Fibroblast of villous mesenchyme (primary cell): ENCODE measurements around the gene S100B. TPM values are rescaled to one million over a fixed set of nuclear protein-coding genes. Genes with fewer than 3 reads are reported as not detected.
A peak's percentile ranks its signal among the peaks of the same experiment; 100 is the strongest.
"Not testable (repeated sequence)": the region's sequence is repeated elsewhere in the genome, so short reads cannot be mapped to it uniquely, and the experiment has no call there.

Experiments
- DNase-seq: peaks from one replicate; pipeline ENCODE4 v3.0.0-alpha.2; 2010; ENCODE audit warnings: low read depth
- H3K4me3 ChIP-seq: 2 replicates; pipeline ENCODE4 v1.5.1; 2011; ENCODE audit warnings: low read depth, mild to moderate bottlenecking, low read length
- CTCF ChIP-seq: IDR thresholded peaks from 2 replicates; pipeline ENCODE4 v1.5.1; 2012; ENCODE audit warnings: low read depth, mild to moderate bottlenecking, low read length; ENCODE audit not compliant: insufficient read depth
- total RNA-seq: library from RNA; depleted of rRNA; stranded (reverse); fragments of >200 nt; gene quantifications from 2 replicates; pipeline ENCODE4 v1.2.3, GENCODE V29; 2012

The S100B gene
- total RNA-seq, 1 donor: not detected

DNA sequence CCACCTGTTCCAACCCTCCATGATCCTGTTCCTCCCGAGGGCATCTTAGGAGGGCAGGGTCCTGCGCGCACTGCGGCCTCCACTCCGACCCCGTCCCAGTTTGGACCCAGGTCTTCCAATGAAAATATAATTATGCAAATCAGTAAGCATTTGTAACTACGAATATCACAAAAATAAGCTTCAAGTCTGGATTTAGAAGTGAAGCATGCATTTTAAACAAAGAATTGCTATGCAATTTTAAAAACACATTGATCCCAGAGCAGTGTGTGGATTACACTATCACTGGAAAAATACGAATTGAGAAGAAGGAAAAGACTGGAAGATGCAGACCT lies 31.3 kb upstream of the S100B start:
- no peak for TF ChIP-seq CTCF
- DNase-seq: no peak
- peak overlapping the region; percentile 100 for H3K4me3 ChIP-seq

- peak within 1 kb of the TSS; percentile 100 for H3K4me3 ChIP-seq
- peak; percentile 97 for DNase-seq
- TF ChIP-seq CTCF: no peak
Observed at GRCh38 chr21:46635324-46636180, 30.7 kb upstream of the S100B start, which contains the start of gene PRMT2. PRMT2 (plus strand) TSS chr21:46635674; CDS start chr21:46636952, 1,278 bp downstream.

DNA sequence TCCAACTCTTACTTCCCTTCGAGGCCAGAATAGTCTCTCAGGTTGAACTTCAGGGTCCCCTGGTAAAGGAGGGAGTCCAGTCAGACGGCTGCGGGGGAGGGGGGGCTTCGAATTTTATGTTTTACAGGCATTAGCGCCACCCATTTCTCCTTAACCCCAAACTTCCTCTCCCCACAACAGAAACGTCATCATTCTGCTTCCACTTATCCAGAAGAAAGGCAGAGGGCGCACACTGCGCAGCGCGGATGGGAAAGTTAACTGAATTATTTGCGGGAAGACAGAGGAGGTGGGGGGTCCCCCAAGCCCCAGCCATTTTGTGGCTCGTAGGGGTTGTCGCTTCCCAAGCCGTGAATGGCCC lies 30.1 kb upstream of the S100B start:
- H3K4me3 ChIP-seq: peak overlapping the region; percentile 100
- peak; percentile 91 for DNase-seq
- peak; percentile 9 for TF ChIP-seq CTCF

- no peak for TF ChIP-seq CTCF
- no peak for DNase-seq
- H3K4me3 ChIP-seq: peak overlapping the region; percentile 100
Observed at GRCh38 chr21:46634427-46634826, 29.5 kb upstream of the S100B start.

DNA sequence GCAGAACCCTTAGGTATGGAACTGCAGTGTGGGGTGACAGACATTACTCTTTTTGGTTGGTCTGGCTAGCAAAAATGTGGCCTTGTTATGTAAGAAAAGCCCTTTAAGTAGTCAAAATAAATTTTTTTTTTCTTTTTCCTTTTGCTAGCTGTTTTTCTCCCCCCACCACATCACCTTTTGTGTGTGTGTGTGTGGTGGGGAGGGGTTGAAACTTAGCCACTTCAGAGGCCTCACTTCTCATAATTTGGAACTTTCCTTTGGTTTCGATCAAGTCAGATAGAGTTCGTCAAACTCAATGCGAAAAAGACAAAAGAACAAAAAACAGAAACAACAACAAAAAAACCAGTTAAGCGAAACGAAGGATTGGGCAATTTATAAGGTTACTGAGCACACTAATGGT lies 28.7 kb upstream of the S100B start:
- TF ChIP-seq CTCF: no peak

GRCh38 chr21:46630915-46631314 lies 26.0 kb upstream of the S100B start:
- DNase-seq, H3K4me3 ChIP-seq: not testable (repeated sequence)

More for the DNA sequence above, 28.7 kb upstream of the S100B start:
- no peak for DNase-seq
- H3K4me3 ChIP-seq: no peak overlapping the region

DNA sequence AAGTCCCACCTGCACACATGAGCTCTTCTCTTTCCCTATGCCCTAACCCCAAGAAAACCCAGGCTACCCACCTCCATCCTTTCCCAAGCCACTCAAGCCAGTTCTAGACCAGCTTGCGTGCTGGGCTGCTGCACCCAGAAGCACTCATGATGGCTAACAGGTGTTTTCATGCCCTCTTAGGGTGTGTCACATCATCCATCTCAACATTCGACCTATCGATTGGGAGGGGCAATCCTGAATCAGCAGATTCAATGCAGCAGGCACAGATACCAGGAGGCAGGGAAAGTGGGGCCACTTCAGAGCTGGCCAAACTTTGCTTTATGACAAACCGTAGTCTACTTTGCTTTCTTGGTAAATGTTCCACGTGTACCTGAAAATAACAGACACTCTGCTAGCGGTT lies 24.0 kb upstream of the S100B start:
- DNase-seq: no peak
- TF ChIP-seq CTCF: no peak
- H3K4me3 ChIP-seq: no peak overlapping the region
